Loucy (cell line): ENCODE results near the gene CHST5.

Experiments
- EZH2phosphoT487 ChIP-seq: fragments of 200-600 bp; IDR thresholded peaks from 2 replicates; pipeline ENCODE4 v1.6.1; 2018; ENCODE audit warnings: antibody characterized with exemption, mild to moderate bottlenecking, moderate library complexity, borderline replicate concordance
- TF ChIP-seq, protein P1 (sequence below): fragments of 200-600 bp; sonication (generic); conservative IDR thresholded peaks from 2 replicates; pipeline ENCODE4 v1.5.1; 2014; ENCODE audit warnings: mild to moderate bottlenecking, antibody characterized with exemption, low read length

DNA sequence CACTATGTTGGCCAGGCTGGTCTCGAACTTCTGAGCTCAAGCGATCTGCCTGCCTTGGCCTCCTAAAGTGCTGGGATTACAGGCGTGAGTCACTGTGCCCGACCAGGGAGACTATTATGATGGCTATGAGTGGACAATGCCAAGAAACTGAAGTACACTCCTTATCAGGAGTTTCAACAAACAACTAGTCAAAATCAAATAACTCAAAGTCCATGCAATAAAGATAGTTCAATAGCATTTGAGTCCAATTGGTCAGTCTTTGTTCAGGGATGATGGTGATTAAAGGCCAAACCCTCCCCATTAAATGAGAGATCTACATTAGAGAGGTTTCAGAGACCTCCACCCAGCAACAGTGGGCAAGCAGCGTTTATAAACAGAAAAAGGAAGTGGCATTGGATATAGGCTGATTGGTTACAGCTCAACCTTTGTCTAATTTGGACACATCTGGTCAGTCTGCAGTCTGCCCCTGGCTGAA, 8.0 kb downstream of the CHST5 start:
- no peak for TF ChIP-seq EZH2phosphoT487
- TF ChIP-seq, protein P1, sequence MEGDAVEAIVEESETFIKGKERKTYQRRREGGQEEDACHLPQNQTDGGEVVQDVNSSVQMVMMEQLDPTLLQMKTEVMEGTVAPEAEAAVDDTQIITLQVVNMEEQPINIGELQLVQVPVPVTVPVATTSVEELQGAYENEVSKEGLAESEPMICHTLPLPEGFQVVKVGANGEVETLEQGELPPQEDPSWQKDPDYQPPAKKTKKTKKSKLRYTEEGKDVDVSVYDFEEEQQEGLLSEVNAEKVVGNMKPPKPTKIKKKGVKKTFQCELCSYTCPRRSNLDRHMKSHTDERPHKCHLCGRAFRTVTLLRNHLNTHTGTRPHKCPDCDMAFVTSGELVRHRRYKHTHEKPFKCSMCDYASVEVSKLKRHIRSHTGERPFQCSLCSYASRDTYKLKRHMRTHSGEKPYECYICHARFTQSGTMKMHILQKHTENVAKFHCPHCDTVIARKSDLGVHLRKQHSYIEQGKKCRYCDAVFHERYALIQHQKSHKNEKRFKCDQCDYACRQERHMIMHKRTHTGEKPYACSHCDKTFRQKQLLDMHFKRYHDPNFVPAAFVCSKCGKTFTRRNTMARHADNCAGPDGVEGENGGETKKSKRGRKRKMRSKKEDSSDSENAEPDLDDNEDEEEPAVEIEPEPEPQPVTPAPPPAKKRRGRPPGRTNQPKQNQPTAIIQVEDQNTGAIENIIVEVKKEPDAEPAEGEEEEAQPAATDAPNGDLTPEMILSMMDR: no peak
